CD4-positive, alpha-beta T cell (primary cell): ENCODE results near the gene ZBTB22. TPM values are rescaled to one million over a fixed set of nuclear protein-coding genes. Genes with fewer than 3 reads are reported as not detected.

Experiments
- ATAC-seq: fragments of 200-7000 bp; cut with Tn5 transposase; one replicate; pipeline ENCODE4 v1.10.0; 2022; ENCODE audit warnings: mild to moderate bottlenecking; ENCODE audit not compliant: poor library complexity
- CTCF ChIA-PET: fragments of 350-600 bp; sonication (Branson Sonifier 250); formaldehyde crosslinking; loops from one replicate; lab custom pipeline; 2021; ENCODE audit warnings: antibody characterized with exemption, inconsistent platforms; lab: Charles Lee
- POLR2A ChIA-PET: fragments of 350-600 bp; sonication (Branson Sonifier 250); formaldehyde crosslinking; loops from one replicate; lab custom pipeline; 2021; ENCODE audit warnings: antibody characterized with exemption, inconsistent platforms; lab: Charles Lee
- DNase-seq, 14 experiments: peaks; one replicate each; pipeline ENCODE4 v3.0.0-alpha.2; 2013 to 2020; ENCODE audit warnings: mixed read lengths in 2 of 14
- H3K27ac ChIP-seq, 2 donors: one replicate each; pipeline versions ENCODE4 v1.5.1 to v1.7.0; 2013; ENCODE audit warnings: low read length in 2 of 2, low read depth in 1 of 2, mild to moderate bottlenecking in 1 of 2
- H3K27me3 ChIP-seq, 2 experiments: 1 replicate in 1 of 2; 2 replicates in 1 of 2; pipeline versions ENCODE4 v1.6.1 to v1.7.0; 2013; ENCODE audit warnings: low read length in 2 of 2, control low read depth in 1 of 2, mild to moderate bottlenecking in 1 of 2, moderate library complexity in 1 of 2; ENCODE audit not compliant: insufficient read depth in 2 of 2, control insufficient read depth in 1 of 2
- H3K36me3 ChIP-seq: one replicate; pipeline ENCODE4 v1.6.1; 2013; ENCODE audit warnings: low read length, control low read depth; ENCODE audit not compliant: insufficient read depth
- H3K4me1 ChIP-seq: one replicate; pipeline ENCODE4 v1.6.1; 2013; ENCODE audit warnings: low read length, control low read depth; ENCODE audit not compliant: insufficient read depth
- H3K4me3 ChIP-seq: one replicate; pipeline ENCODE4 v1.5.1; 2013; ENCODE audit warnings: mild to moderate bottlenecking, low read length, moderate library complexity
- H3K9me3 ChIP-seq, 2 experiments: 1 replicate in 1 of 2; 2 replicates in 1 of 2; pipeline versions ENCODE4 v1.6.1 to v1.7.0; 2013; ENCODE audit warnings: low read length in 2 of 2, mild to moderate bottlenecking in 2 of 2, control low read depth in 1 of 2, moderate library complexity in 1 of 2; ENCODE audit not compliant: control insufficient read depth in 1 of 2, insufficient read depth in 1 of 2
- H3K27ac Mint-ChIP-seq: one replicate; pipeline ENCODE4 v1.8.0; 2020; ENCODE audit warnings: mixed read lengths
- H3K27me3 Mint-ChIP-seq: one replicate; pipeline ENCODE4 v1.8.0; 2021; ENCODE audit warnings: mixed read lengths
- H3K36me3 Mint-ChIP-seq: one replicate; pipeline ENCODE4 v1.8.0; 2021; ENCODE audit warnings: low read depth, mixed read lengths
- H3K4me1 Mint-ChIP-seq: one replicate; pipeline ENCODE4 v1.8.0; 2021; ENCODE audit warnings: low read depth, mixed read lengths
- H3K4me3 Mint-ChIP-seq: one replicate; pipeline ENCODE4 v1.8.0; 2020; ENCODE audit warnings: mild to moderate bottlenecking, mixed read lengths
- H3K9me3 Mint-ChIP-seq: one replicate; pipeline ENCODE4 v1.8.0; 2020; ENCODE audit warnings: mixed read lengths
- CTCF ChIP-seq: fragments of 200-600 bp; IDR thresholded peaks from one replicate; pipeline ENCODE4 v1.8.0; 2022; ENCODE audit warnings: antibody characterized with exemption, mild to moderate bottlenecking
- intact Hi-C, 2 experiments: fragments of 100-400 bp; cut with DNase I in 1 of 2; cut with micrococcal nuclease in 1 of 2; formaldehyde crosslinking; loops; one replicate each; pipeline versions ENCODE4 v1.15.1 to v1.9.0; 2023 to 2025; cut with DNase I, micrococcal nuclease
- total RNA-seq, 174 experiments: library from RNA in 2 of 174; stranded (reverse) in 2 of 174; gene quantifications; one replicate each; pipeline ENCODE4 v1.2.3 and lab custom pipeline; 2021 to 2026

Gene ZBTB22
- total RNA-seq, 2 experiments from 2014 or later, result 11.6 to 13.6 TPM

- ChIA-PET CTCF (interaction anchor here (1.5 to 3.1 kb wide), 2 partner anchors 21 to 46 kb away, joined by 17 to 22 read pairs; partner anchors contain the start of gene B3GALT4), POLR2A (interaction anchor here (0.7 to 7.5 kb wide), 14 partner anchors 9 to 326 kb away, joined by 3 to 88 read pairs (median 20); partner anchors contain the start of genes B3GALT4, PFDN6, RING1 and RPS18)
- peak overlapping the region; percentile 90 to 96 for H3K27ac ChIP-seq
- no peaks in the 10 kb centered on the region for H3K9me3 Mint-ChIP-seq
- peaks cover 26% of the 10 kb centered on the region for H3K4me1 Mint-ChIP-seq
- H3K27me3 Mint-ChIP-seq, result no peaks in the 10 kb centered on the region
- intact Hi-C loops, result loop anchor here (1.0 to 10.0 kb wide), 3 partner anchors 9 to 1433 kb away; partner anchors contain the start of genes B3GALT4 (in 1 of the 2), NEU1 (in 1 of the 2), PFDN6 (in 1 of the 2) and WDR46 (in 1 of the 2)
- H3K4me3 Mint-ChIP-seq, result peak overlapping the region; percentile 98
- ATAC-seq (peak; percentile 27), DNase-seq (peak in 11 of 14 experiments; percentile 30 to 91 (median 65))
- H3K27me3 ChIP-seq, result no peaks in the 10 kb centered on the region
- peaks cover 73% of the 10 kb centered on the region for H3K36me3 Mint-ChIP-seq
- TF ChIP-seq CTCF, result no peak
- H3K9me3 ChIP-seq, result no peaks in the 10 kb centered on the region
- H3K36me3 ChIP-seq, result peaks cover 55% of the 10 kb centered on the region
- peak overlapping the region; percentile 99 for H3K27ac Mint-ChIP-seq
- peaks cover 32% of the 10 kb centered on the region for H3K4me1 ChIP-seq
- H3K4me3 ChIP-seq, result peak overlapping the region; percentile 91
Observed at GRCh38 chr6:33297956-33298772, 19.4 kb downstream of the ZBTB22 start.

- Histone ChIP-seq H3K4me1 (peaks cover 32% of the 10 kb centered on the region), H3K27ac (peak overlapping the region; percentile 55 to 96), H3K27me3 (no peaks in the 10 kb centered on the region), H3K9me3 (no peaks in the 10 kb centered on the region), H3K36me3 (peaks cover 58% of the 10 kb centered on the region), H3K4me3 (peak overlapping the region; percentile 91)
- no peaks in the 10 kb centered on the region for H3K9me3 Mint-ChIP-seq
- peaks cover 26% of the 10 kb centered on the region for H3K4me1 Mint-ChIP-seq
- peaks cover 78% of the 10 kb centered on the region for H3K36me3 Mint-ChIP-seq
- TF ChIP-seq CTCF, result no peak
- no peaks in the 10 kb centered on the region for H3K27me3 Mint-ChIP-seq
- intact Hi-C loops, result loop anchor here in 1 of 2 experiments (10.0 kb wide), 1 partner anchor 1433 kb away; the partner anchor contains the start of gene NEU1
- no peak for ATAC-seq
- ChIA-PET CTCF (interaction anchor here (3.1 kb wide), 1 partner anchor 20 kb away, joined by 22 read pairs; the partner anchor contains the start of gene B3GALT4), POLR2A (interaction anchor here (0.7 to 7.5 kb wide), 6 partner anchors 9 to 47 kb away, joined by 3 to 88 read pairs (median 78); partner anchors contain the start of genes B3GALT4, PFDN6, RPS18 and TAPBP)
- peak overlapping the region; percentile 99 for H3K27ac Mint-ChIP-seq
- no peak for DNase-seq
- H3K4me3 Mint-ChIP-seq, result peak overlapping the region; percentile 73
Observed at GRCh38 chr6:33297406-33297955, 20.1 kb downstream of the ZBTB22 start.

- H3K27ac Mint-ChIP-seq, result peak overlapping the region; percentile 99
- peaks cover 26% of the 10 kb centered on the region for H3K4me1 Mint-ChIP-seq
- no peaks in the 10 kb centered on the region for H3K27me3 Mint-ChIP-seq
- H3K27ac ChIP-seq, result peak overlapping the region; percentile 55 to 96
- no peaks in the 10 kb centered on the region for H3K27me3 ChIP-seq
- peaks cover 37% of the 10 kb centered on the region for H3K4me1 ChIP-seq
- H3K9me3 ChIP-seq, result no peaks in the 10 kb centered on the region
- intact Hi-C loops, result loop anchor here in 1 of 2 experiments (10.0 kb wide), 1 partner anchor 1432 kb away; the partner anchor contains the start of gene NEU1
- CTCF ChIA-PET, result interaction anchor here (3.1 kb wide), 1 partner anchor 19 kb away, joined by 22 read pairs; the partner anchor contains the start of gene B3GALT4
- H3K36me3 Mint-ChIP-seq, result peaks cover 79% of the 10 kb centered on the region
- H3K9me3 Mint-ChIP-seq, result no peaks in the 10 kb centered on the region
- peak overlapping the region; percentile 73 for H3K4me3 Mint-ChIP-seq
- no peak for TF ChIP-seq CTCF
- POLR2A ChIA-PET, result interaction anchor here (3.4 to 7.5 kb wide), 5 partner anchors 8 to 48 kb away, joined by 75 to 88 read pairs (median 80); partner anchors contain the start of genes B3GALT4, PFDN6, RPS18 and TAPBP
- DNase-seq (no peak), ATAC-seq (no peak)
- peak overlapping the region; percentile 91 for H3K4me3 ChIP-seq
- peaks cover 61% of the 10 kb centered on the region for H3K36me3 ChIP-seq
Observed at GRCh38 chr6:33296797-33297405, 20.6 kb downstream of the ZBTB22 start.
